Superior temporal gyrus (tissue), 1 donor: ENCODE data around the gene THEMIS.
"Not testable (repeated sequence)": the region's sequence is repeated elsewhere in the genome, so short reads cannot be mapped to it uniquely, and the experiment has no call there.

Experiments
- DNase-seq: peaks from one replicate; pipeline ENCODE4 v3.0.0-alpha.2; 2016; ENCODE audit errors: extremely low spot score

Gene THEMIS

DNA sequence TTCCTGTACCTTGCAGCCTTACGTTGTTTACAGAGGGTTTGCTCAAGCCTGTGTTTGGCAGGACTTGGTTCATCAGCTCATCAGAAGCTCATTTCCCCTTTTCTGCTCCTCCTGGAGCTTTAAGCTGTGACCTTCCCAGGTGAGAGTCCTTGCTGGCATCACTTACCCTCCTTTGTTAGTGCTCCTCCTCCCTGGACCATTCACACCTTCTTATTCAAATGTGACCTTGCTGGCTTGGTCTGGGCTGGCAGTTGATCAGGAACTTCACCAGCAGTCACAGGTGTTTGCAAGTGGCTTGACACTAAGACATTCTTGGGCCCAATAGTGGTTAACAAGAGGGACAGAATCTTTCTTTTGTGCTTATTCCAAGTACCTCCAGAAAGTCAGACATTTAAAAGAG is 175.0 kb downstream of the THEMIS start:
- no peak for DNase-seq

DNA sequence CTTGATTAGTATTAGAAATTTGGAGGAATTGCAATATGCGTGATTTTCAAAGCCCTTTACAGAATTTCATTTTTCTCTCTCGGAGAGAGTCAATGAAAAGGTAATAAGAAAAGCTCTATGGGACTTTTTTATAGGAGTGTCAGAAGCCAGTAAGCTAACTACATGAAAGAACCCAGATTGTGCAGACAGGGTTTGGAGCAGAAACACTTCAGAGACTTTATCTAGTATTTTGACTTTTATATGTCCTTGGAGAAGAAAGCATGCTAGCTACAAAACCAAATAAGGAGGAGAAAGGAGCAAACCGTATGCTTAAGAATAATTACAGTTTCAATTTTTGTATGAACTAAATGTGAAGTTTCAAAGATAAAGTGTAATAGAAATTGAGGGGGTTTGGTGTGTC is 182.2 kb downstream of the THEMIS start:
- no peak for DNase-seq

DNA sequence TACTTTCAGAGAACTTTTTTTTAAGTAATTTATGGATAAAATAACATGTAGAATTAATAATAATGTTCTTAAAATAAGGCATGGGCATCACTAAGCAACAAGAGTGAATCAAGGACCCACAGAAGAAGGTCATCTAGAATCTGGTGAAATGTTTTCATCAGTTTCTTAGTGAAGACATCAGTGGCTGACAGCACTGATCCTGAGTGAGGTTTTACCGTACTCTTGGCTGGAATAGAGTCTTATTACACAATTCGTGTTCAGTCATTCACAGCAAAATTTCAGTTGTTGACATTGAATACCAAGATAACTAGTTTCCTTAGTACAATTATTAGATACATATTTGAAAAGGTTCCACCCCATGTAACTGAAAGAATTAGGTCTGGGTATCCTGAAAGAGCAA is 183.5 kb downstream of the THEMIS start:
- DNase-seq, result no peak

DNA sequence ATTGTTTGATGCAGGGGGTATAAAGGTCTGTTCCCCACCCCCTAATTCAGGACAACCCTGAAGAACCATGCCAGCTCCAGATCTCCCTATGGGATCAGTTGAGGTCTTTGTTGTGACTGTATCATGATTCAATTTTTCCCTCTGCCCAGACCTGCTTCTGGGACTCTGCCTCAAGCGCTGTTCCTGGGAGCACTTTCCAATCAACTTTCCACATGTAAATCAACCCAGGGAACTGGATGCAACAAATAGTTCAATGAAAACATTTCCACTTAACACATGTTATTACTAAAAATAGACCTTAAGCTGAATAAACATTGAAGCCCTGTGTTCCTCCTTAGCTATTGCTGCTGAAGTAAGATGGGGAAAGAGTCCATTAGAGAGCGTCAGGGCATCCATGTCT is 184.4 kb downstream of the THEMIS start:
- no peak for DNase-seq

DNA sequence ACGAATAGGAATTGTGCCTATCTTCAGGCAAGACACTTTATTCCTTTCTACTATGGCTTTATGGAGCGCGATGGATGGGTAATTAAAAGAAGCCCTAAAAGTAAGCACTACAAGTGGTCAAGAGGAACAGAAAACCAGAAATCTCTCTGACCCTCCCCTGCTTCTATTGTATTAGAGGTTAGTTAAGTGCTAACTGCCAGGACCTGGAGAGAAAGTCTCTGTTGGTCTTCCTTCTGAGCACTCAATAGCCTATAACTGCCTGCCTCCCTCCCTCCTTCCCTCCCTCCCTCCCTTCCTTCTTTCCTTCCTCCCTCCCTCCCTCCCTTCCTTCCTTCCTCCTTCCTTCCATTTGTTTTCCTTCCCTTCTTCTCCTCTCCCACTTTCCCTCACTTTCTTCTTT is 190.2 kb downstream of the THEMIS start:
- no peak for DNase-seq

DNA sequence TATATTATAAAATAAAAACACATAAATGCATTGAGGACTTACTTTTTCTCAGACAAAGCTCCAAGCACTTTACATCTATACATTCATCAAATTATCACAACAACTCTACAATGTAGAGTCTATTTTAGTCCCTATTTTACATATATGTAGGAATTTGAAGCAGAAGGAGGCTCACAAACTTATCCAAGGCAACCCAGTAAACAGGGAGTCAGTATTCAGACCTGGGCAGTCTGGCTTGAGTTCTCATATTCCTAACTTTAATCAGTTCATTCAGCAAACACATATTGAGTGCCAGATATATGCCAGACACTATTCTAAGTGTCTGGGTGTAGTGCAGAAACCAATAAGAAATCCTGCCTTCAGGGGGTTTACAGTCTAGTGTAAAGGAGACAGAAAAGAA is 194.6 kb downstream of the THEMIS start:
- no peak for DNase-seq

DNA sequence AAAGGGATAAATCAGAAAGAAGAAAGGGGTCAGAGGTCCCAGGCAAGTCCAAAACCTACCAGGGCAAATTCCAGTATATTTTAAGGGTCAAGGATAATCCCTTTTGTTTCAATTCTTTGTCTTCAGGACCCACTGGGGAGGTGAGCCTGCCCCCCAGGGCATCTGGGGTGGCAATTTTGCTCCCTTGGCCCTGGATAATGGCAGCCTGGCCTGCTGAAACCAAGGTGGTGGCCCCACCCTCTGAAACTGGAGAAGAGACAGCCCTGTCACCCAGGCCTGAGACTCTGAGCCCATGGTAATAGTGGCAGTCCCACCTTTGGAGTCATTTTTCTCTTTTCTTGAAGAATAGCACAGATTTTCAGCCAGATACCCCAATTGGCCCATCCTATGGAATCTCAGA is 205.8 kb downstream of the THEMIS start:
- no peak for DNase-seq

DNA sequence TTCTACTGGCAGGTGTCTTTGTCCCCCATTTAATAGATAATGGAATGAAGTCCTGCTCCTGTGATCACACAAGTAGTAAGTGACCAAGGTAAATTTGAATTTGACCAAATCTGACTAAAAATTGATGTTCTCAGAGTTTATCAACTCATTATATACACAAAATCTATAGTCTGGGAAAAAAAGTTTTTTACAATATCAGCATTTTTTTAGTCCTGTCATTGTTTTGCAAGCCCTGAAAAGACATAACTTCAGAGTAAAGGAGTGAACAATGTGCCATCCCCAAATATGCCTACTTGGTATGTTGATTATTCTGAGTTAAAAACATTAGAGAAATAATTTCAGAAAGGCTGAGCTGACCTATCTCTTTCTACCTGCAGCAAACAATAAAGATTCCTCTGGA is 209.7 kb downstream of the THEMIS start:
- no peak for DNase-seq

DNA sequence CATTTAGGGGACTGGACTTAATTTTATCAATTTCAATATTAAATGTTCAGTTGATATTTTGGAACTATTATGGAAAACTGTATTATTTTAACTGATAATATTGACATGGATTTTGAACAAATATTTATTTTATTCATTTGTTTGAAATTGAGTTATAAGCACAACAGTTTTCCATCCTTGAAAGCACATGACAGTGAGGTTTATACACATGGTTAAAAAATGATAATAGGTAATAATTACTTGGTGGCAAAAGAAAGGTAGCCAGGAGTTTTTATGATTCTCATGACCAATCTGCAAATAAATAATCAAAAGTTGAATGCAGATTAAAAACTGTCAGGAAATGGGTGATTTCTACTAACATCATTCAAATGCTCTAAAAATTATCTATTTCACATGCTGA is 210.3 kb downstream of the THEMIS start:
- no peak for DNase-seq

DNA sequence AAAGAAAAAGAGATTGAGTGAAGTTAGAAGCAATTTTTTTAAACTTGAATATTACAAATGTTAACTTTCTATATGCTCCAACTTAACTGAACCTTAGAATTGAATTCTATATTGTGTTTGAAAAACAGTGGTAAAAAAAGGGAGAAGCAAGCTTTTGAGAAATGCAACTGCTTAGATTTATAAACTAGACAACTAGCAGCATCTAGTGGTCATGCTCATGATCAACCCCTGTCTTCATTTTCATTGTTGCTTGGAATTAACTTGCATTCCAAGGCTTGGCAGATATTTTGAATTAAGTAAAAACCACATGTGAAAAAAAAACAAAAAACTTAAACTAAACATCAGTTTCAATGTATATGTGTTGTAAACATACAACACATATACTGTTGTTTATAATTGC is 210.8 kb downstream of the THEMIS start:
- peak; percentile 54 for DNase-seq

DNA sequence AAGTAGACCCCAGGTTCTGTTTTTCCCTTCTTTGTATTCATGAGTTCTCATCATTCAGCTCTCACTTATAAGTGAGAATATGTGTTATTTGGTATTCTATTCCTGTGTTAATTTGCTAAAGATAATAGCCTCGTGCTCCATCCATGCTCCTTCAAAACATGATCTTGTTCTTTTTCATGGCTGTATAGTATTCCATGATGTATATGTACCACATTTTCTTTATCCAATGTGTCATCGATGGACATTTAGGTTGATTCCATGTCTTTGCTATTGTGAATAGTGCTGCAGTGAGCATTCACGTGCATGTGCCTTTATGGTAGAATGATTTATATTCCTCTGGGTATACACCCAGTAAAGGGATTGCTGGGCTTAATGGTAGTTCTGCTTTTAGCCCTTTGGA is 213.4 kb downstream of the THEMIS start:
- not testable (repeated sequence) for DNase-seq

DNA sequence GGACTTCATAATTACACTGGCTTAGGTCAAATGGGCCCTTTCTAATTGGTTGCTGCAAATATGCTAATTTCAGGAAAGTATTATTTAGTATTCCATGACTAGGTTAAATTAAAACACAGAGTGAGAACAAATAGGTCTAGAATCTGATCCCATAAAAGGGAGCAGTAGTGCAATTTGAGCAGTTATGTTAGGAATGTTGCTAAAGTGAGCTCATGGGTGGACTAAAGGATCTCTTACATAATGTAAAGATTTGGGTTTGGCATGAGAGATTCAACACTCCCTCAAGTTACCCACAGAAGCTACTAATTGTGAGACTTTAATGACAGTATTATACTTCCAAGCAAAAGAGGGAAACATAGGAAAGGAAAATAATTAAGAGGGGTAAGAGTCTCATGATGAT is 214.8 kb downstream of the THEMIS start:
- DNase-seq, result no peak

DNA sequence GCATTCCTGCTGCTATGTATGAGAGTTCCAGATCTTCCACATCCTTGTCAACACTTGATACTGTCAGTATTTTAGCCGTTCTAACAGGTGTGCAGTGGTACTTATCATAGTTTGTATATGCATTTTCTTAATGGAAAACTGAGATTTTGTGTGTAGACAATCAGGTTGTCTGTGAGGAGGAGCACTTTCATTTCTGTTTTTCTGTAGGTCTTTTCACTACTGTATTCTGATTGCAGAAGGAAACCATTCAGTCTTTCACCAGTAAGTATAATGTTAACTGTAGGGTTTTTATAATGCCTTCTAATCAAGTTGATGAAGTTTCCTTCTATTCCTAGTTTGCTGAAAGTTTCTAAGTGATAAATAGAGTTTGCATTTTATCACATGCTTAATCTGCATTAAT is 216.4 kb downstream of the THEMIS start:
- no peak for DNase-seq
